GM12865 (cell line): ENCODE measurements around the gene DNAH9.

Experiments used
- DNase-seq: peaks from one replicate; pipeline ENCODE4 v3.0.0; 2010; ENCODE audit warnings: low read depth
- H3K4me3 ChIP-seq: 2 replicates; pipeline ENCODE4 v1.5.1; 2011; ENCODE audit warnings: mild to moderate bottlenecking, low read depth, low read length, control low read depth
- TF ChIP-seq, protein P1 (sequence below): IDR thresholded peaks from 2 replicates; pipeline ENCODE4 v1.5.1; 2011; ENCODE audit warnings: low read length, control low read depth, low read depth, inconsistent platforms; ENCODE audit not compliant: insufficient read depth; ENCODE audit errors: missing control alignments

Gene DNAH9

GRCh38 chr17:11589716-11590115, 8.6 kb upstream of the DNAH9 start:
- no peak overlapping the region for H3K4me3 ChIP-seq
- no peak for DNase-seq
- TF ChIP-seq, protein P1, sequence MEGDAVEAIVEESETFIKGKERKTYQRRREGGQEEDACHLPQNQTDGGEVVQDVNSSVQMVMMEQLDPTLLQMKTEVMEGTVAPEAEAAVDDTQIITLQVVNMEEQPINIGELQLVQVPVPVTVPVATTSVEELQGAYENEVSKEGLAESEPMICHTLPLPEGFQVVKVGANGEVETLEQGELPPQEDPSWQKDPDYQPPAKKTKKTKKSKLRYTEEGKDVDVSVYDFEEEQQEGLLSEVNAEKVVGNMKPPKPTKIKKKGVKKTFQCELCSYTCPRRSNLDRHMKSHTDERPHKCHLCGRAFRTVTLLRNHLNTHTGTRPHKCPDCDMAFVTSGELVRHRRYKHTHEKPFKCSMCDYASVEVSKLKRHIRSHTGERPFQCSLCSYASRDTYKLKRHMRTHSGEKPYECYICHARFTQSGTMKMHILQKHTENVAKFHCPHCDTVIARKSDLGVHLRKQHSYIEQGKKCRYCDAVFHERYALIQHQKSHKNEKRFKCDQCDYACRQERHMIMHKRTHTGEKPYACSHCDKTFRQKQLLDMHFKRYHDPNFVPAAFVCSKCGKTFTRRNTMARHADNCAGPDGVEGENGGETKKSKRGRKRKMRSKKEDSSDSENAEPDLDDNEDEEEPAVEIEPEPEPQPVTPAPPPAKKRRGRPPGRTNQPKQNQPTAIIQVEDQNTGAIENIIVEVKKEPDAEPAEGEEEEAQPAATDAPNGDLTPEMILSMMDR: no peak

DNA sequence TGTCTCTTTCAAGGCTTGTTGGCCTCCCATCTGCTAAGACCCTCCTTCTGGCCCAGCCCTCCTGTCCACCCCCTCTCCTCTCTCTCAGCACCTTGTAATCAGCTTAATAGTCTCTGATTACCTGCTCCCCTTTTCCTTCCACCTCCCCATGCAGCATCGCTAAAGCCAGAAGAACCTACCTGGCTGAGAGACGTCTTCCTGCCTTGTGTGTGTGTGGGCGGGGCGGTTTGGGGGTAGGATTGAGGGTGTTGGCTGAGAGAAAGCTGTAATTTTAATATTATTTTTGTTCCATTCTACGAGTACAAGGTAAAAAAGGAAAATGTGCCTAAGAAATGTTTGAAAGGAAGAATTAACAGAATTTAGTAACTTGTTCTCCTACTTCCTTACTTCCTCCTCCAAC, 3.4 kb downstream of the DNAH9 start:
- no peak for DNase-seq
- TF ChIP-seq, protein P1: no peak
- no peak overlapping the region for H3K4me3 ChIP-seq

DNA sequence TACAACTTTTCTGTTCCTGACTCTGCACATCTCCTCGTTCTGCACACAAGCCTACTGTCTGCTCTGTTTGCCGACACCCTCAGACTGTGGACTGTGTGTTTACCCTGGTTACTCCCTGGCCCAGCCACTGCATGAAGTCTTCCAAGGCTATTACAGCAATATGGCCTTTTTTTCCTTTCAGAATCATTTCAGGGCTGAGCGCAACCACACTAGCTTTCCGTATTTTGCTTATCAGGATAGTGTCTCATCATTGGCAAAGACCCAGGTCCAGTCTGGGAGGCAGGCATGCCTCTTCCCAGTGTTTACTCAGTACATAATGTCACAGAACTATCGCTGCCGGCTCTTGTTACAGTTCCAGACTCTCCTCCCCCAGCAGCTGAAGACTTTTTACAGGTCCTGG, 10.1 kb downstream of the DNAH9 start:
- DNase-seq: no peak
- no peak overlapping the region for H3K4me3 ChIP-seq
- TF ChIP-seq, protein P1: no peak

DNA sequence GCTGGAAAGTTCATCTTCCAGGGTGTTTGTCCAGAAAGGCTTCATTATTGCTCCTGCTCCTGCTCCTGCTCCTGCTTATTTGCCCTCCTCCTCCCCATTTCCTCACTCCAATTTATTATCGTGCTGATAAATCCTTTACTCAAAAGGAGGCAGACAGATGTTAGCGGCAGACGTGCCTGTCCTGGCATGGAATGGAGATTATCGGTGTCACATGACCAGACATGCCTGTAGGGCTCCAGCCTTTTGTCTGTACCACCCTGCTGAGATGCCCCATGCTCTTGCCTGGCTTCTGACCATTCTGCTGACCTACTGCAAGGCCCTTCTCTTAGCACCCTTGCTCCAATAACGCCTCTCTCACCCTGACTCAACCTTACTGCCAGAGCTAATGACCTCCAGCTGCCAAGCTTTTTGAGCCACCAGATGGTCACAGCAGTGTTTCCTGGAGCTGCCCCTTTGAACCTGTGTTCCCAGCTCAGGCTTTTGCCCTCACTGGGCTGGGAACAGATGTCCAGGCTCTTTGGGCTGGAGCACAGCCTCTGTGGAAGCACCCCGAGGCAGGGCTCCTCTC, 12.8 kb downstream of the DNAH9 start:
- no peak for DNase-seq
- TF ChIP-seq, protein P1: no peak
- H3K4me3 ChIP-seq: no peak overlapping the region

- no peak for DNase-seq
- no peak overlapping the region for H3K4me3 ChIP-seq
- TF ChIP-seq, protein P1: no peak
Measured at GRCh38 chr17:11612956-11613355, 14.7 kb downstream of the DNAH9 start.

DNA sequence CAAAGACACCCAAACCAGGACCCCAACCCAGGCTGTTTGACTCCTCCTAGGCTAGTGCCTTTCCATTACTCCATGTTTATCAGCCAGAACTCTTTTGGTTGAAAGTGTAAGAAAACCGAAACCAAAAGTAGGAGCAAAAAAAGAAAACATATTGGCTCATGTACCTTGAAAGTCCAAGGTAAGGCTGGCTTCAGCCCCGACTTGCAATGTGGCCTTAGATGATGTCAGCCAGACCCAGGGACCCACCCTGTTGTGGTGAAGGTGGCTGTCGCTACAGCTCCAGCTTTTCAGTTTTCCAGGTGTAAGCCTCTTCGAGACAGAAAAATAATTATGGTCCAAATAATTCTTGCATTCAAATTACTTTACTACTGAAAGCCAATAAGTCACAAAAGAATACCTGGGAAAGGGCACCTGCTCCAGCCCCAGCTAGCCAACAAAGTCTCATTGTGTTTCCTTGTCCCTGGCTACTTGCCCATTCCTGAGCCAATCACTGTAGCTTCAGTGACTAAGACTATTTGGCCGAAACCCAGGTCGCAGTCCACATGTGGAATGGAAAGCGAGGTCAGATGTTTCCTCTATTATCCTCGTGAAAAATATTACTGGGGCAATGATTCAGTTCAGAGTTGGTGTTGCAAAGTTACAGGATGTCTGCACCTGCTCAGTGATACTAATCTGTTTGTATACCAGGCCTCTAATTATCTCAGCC, 20.7 kb downstream of the DNAH9 start:
- TF ChIP-seq, protein P1: no peak
- no peak overlapping the region for H3K4me3 ChIP-seq
- DNase-seq: peak; percentile 3

DNA sequence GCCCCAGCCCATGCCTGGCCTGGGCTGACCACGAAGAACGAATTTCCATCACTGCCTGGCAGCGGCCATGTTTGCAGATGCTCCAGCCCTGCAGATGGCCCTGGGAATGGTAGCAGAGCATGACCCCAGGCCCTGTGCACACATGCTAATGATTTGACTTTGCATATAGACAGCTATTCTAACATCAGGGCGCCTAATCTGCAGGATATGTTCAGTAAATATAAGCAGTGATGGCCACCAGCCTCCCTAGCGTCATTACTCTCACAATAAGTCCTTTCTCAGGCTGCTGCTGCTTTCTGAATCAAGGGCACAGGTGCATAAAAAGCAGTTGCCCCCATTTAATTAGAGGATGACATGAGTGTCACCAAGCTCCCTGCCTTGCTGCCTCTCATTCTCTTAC, 24.2 kb downstream of the DNAH9 start:
- H3K4me3 ChIP-seq: no peak overlapping the region
- TF ChIP-seq, protein P1: no peak
- DNase-seq: no peak
